NCI-H1048 (cell line): Measurements from ENCODE around the gene GLI3.

Experiments
- DNase-seq: peaks from one replicate; lab custom pipeline; 2025; lab: John Stamatoyannopoulos, UW

The GLI3 gene

GRCh38 chr7:41928166-41928565 lies 308.8 kb downstream of the GLI3 start:
- no peak for DNase-seq

GRCh38 chr7:41927380-41927779 lies 309.6 kb downstream of the GLI3 start:
- DNase-seq = no peak

GRCh38 chr7:41925946-41926345 lies 311.1 kb downstream of the GLI3 start:
- DNase-seq = no peak

- no peak for DNase-seq
Measured at GRCh38 chr7:41924796-41925195, 312.2 kb downstream of the GLI3 start.

- no peak for DNase-seq
Measured at GRCh38 chr7:41922373-41922772, 314.6 kb downstream of the GLI3 start.

GRCh38 chr7:41921453-41921981 lies 315.5 kb downstream of the GLI3 start:
- no peak for DNase-seq

GRCh38 chr7:41918597-41918996 lies 318.4 kb downstream of the GLI3 start:
- no peak for DNase-seq

GRCh38 chr7:41916450-41916927 lies 320.5 kb downstream of the GLI3 start:
- no peak for DNase-seq

GRCh38 chr7:41915871-41916270 lies 321.1 kb downstream of the GLI3 start:
- no peak for DNase-seq

- DNase-seq = no peak
Measured at GRCh38 chr7:41912851-41913567, 324.0 kb downstream of the GLI3 start.

GRCh38 chr7:41912426-41912825 lies 324.6 kb downstream of the GLI3 start:
- DNase-seq = no peak

GRCh38 chr7:41911792-41912191 lies 325.2 kb downstream of the GLI3 start:
- no peak for DNase-seq
